ENCODE data around the gene TXLNG. TPM values are rescaled to one million over a fixed set of nuclear protein-coding genes. Genes with fewer than 3 reads are reported as not detected.

Gene TXLNG
- total RNA-seq, 1 donor from 2014 or later, result 37.1 TPM

- Histone ChIP-seq H3K9me3 (ENCODE audit: low read depth) (no peaks in the 10 kb centered on the region), H3K4me1 (peaks cover 11% of the 10 kb centered on the region), H3K27ac (peak overlapping the region; percentile 99), H3K4me3 (no peak overlapping the region), H2AFZ (replicated peaks) (no peak overlapping the region), H3K36me3 (no peaks in the 10 kb centered on the region), H3K79me2 (ENCODE audit: low read depth) (no peaks in the 10 kb centered on the region), H3F3A (ENCODE audit: low read depth) (peaks cover 29% of the 10 kb centered on the region), H4K20me1 (ENCODE audit: low read depth) (no peaks in the 10 kb centered on the region), H3K27me3 (no peaks in the 10 kb centered on the region), H3K9ac (no peak overlapping the region), H3K4me2 (no peak overlapping the region)
- Mint-ChIP-seq H3K27me3 (ENCODE audit: insufficient read depth, low read depth) (peaks cover 4% of the 10 kb centered on the region), H3K4me3 (no peak overlapping the region), H3K9me3 (peaks cover 2% of the 10 kb centered on the region), H3K36me3 (no peaks in the 10 kb centered on the region), H3K27ac (peak overlapping the region; percentile 79), H3K4me1 (peaks cover 14% of the 10 kb centered on the region)
- TF ChIP-seq CTCF (IDR thresholded peaks at IDR 0.05) (no peak), EZH2phosphoT487 (IDR thresholded peaks at IDR 0.05) (no peak), EZH2 (IDR thresholded peaks at IDR 0.05) (no peak)
- DNase-seq (ENCODE audit: low spot score), result no peak
These were observed 15.2 kb upstream of the TXLNG start for GRCh38 chrX:16770970-16771482.

- Histone ChIP-seq H3K36me3 (no peaks in the 10 kb centered on the region), H2AFZ (replicated peaks) (peak overlapping the region; percentile 55), H3K27me3 (no peaks in the 10 kb centered on the region), H3K4me1 (peaks cover 11% of the 10 kb centered on the region), H3K4me2 (peak overlapping the region; percentile 10), H3K9me3 (ENCODE audit: low read depth) (no peaks in the 10 kb centered on the region), H3K79me2 (ENCODE audit: low read depth) (no peaks in the 10 kb centered on the region), H3K27ac (peak overlapping the region; percentile 99), H3K9ac (peak overlapping the region; percentile 53), H3K4me3 (no peak overlapping the region), H4K20me1 (ENCODE audit: low read depth) (no peaks in the 10 kb centered on the region), H3F3A (ENCODE audit: low read depth) (peaks cover 29% of the 10 kb centered on the region)
- peak overlapping the region; percentile 100 for H3K27ac Mint-ChIP-seq
- peaks cover 4% of the 10 kb centered on the region for H3K27me3 Mint-ChIP-seq (ENCODE audit: insufficient read depth, low read depth)
- DNase-seq (ENCODE audit: low spot score), result peak; percentile 72
- peak overlapping the region; percentile 66 for H3K4me3 Mint-ChIP-seq
- H3K4me1 Mint-ChIP-seq, result peaks cover 14% of the 10 kb centered on the region
- H3K9me3 Mint-ChIP-seq, result peaks cover 2% of the 10 kb centered on the region
- no peaks in the 10 kb centered on the region for H3K36me3 Mint-ChIP-seq
- TF ChIP-seq EZH2 (IDR thresholded peaks at IDR 0.05) (no peak), CTCF (IDR thresholded peaks at IDR 0.05) (no peak), EZH2phosphoT487 (IDR thresholded peaks at IDR 0.05) (no peak)
These were observed 14.5 kb upstream of the TXLNG start for GRCh38 chrX:16771483-16772398.

- Mint-ChIP-seq H3K27ac (peak overlapping the region; percentile 100), H3K4me3 (peak overlapping the region; percentile 48)
- peak overlapping the region; percentile 55 for H2AFZ ChIP-seq (replicated peaks)
These were observed 13.8 kb upstream of the TXLNG start for GRCh38 chrX:16772460-16772859.

More at GRCh38 chrX:16772460-16772859, 13.8 kb upstream of the TXLNG start:
- Histone ChIP-seq H3K79me2 (ENCODE audit: low read depth) (no peaks in the 10 kb centered on the region), H3K4me3 (no peak overlapping the region), H3K27ac (peak overlapping the region; percentile 99), H3K4me1 (peaks cover 11% of the 10 kb centered on the region), H3K27me3 (no peaks in the 10 kb centered on the region), H3K9ac (no peak overlapping the region), H3K36me3 (no peaks in the 10 kb centered on the region), H4K20me1 (ENCODE audit: low read depth) (no peaks in the 10 kb centered on the region), H3K4me2 (peak overlapping the region; percentile 10), H3K9me3 (ENCODE audit: low read depth) (no peaks in the 10 kb centered on the region), H3F3A (ENCODE audit: low read depth) (peaks cover 29% of the 10 kb centered on the region)
- no peak for TF ChIP-seq EZH2 (IDR thresholded peaks at IDR 0.05)
- TF ChIP-seq CTCF (IDR thresholded peaks at IDR 0.05), result no peak
- no peak for TF ChIP-seq EZH2phosphoT487 (IDR thresholded peaks at IDR 0.05)
- peak; percentile 50 for DNase-seq (ENCODE audit: low spot score)
- Mint-ChIP-seq H3K36me3 (no peaks in the 10 kb centered on the region), H3K4me1 (peaks cover 14% of the 10 kb centered on the region), H3K9me3 (peaks cover 2% of the 10 kb centered on the region), H3K27me3 (ENCODE audit: insufficient read depth, low read depth) (peaks cover 4% of the 10 kb centered on the region)
